ENCODE results near the gene RNU4-1. TPM values are rescaled to one million over a fixed set of nuclear protein-coding genes. Genes with fewer than 3 reads are reported as not detected.

The RNU4-1 gene
- total RNA-seq, 1 donor from 2014 or later = 5,477 TPM

DNA sequence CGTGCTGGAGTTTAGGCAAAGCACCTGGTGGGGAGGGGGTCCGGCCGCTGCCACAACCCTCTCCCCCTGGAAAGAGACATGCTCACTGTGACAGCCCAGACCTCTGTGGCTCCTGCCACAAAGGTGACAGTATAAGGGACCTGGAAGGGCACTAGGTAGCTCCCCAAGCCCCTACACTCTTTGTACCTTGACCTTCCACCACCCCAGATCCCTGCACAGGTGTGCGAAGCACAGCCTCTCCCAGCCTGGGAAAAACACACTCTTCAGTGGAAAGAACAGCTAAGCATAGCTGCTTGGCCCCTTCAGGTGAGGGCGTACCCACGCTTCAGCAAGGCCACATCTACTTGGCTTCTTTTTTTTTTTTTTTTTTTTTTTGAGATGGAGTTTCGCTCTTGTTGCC, 39.5 kb upstream of the RNU4-1 start:
- Mint-ChIP-seq H3K36me3 (peaks cover 4% of the 10 kb centered on the region), H3K4me3 (no peak overlapping the region), H3K4me1 (no peaks in the 10 kb centered on the region), H3K27ac (no peak overlapping the region), H3K9me3 (peaks cover 17% of the 10 kb centered on the region), H3K27me3 (ENCODE audit: low read depth) (peaks cover 5% of the 10 kb centered on the region)
- TF ChIP-seq, protein P1, sequence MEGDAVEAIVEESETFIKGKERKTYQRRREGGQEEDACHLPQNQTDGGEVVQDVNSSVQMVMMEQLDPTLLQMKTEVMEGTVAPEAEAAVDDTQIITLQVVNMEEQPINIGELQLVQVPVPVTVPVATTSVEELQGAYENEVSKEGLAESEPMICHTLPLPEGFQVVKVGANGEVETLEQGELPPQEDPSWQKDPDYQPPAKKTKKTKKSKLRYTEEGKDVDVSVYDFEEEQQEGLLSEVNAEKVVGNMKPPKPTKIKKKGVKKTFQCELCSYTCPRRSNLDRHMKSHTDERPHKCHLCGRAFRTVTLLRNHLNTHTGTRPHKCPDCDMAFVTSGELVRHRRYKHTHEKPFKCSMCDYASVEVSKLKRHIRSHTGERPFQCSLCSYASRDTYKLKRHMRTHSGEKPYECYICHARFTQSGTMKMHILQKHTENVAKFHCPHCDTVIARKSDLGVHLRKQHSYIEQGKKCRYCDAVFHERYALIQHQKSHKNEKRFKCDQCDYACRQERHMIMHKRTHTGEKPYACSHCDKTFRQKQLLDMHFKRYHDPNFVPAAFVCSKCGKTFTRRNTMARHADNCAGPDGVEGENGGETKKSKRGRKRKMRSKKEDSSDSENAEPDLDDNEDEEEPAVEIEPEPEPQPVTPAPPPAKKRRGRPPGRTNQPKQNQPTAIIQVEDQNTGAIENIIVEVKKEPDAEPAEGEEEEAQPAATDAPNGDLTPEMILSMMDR (IDR thresholded peaks at IDR 0.05; ENCODE audit: unreplicated experiment) = no peak
- DNase-seq (ENCODE audit: low spot score in 2 of 2, unreplicated experiment in 2 of 2) = no peak

DNA sequence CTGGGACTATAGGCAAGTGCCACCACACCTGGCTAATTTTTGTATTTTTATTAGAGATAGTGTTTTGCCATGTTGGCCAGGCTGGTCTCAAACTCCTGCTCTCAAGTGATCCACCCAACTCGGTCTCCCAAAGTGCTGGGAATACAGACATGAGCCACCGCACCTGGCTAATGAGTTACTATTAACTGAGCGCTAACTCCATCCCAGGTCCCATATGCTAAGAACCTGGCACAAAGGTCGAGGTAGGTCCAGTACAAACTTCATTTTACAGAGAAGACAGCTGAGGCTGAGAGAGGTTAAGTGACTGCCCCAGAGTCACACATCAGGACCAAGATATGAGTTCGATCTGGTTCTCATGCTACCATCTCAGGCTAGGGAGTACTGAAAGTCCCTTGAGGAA, 39.0 kb upstream of the RNU4-1 start:
- no peak for DNase-seq (ENCODE audit: low spot score in 2 of 2, unreplicated experiment in 2 of 2)
- peaks cover 5% of the 10 kb centered on the region for H3K27me3 Mint-ChIP-seq (ENCODE audit: low read depth)
- H3K27ac Mint-ChIP-seq = no peak overlapping the region
- no peak overlapping the region for H3K4me3 Mint-ChIP-seq
- TF ChIP-seq, protein P1 (IDR thresholded peaks at IDR 0.05; ENCODE audit: unreplicated experiment) = no peak
- no peaks in the 10 kb centered on the region for H3K36me3 Mint-ChIP-seq
- H3K9me3 Mint-ChIP-seq = peaks cover 12% of the 10 kb centered on the region
- no peaks in the 10 kb centered on the region for H3K4me1 Mint-ChIP-seq

DNA sequence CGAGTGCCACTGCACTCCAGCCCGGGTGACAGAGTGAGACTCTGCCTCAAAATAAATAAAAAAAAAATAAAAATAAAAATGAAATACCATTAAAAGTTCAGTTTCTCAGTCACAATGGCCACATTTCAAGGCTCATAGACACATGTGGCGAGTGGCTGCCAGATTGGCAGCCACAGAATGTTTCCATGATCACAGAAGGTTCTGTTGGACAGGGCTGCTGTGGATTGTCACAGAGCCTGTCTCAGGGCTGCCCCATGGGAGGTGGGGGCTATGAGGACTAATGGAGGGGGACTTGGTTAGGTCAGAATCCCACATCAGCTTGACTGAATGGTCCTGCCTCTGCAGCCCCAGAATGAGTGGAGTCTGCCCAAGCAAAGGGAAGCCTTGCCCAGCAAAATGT, 38.4 kb upstream of the RNU4-1 start:
- no peak for DNase-seq (ENCODE audit: low spot score in 2 of 2, unreplicated experiment in 2 of 2)
- TF ChIP-seq, protein P1 (IDR thresholded peaks at IDR 0.05; ENCODE audit: unreplicated experiment) = no peak
- no peak overlapping the region for H3K27ac Mint-ChIP-seq
- H3K4me3 Mint-ChIP-seq = no peak overlapping the region
- H3K36me3 Mint-ChIP-seq = no peaks in the 10 kb centered on the region
- H3K27me3 Mint-ChIP-seq (ENCODE audit: low read depth) = peaks cover 5% of the 10 kb centered on the region
- H3K4me1 Mint-ChIP-seq = no peaks in the 10 kb centered on the region
- peaks cover 7% of the 10 kb centered on the region for H3K9me3 Mint-ChIP-seq

DNA sequence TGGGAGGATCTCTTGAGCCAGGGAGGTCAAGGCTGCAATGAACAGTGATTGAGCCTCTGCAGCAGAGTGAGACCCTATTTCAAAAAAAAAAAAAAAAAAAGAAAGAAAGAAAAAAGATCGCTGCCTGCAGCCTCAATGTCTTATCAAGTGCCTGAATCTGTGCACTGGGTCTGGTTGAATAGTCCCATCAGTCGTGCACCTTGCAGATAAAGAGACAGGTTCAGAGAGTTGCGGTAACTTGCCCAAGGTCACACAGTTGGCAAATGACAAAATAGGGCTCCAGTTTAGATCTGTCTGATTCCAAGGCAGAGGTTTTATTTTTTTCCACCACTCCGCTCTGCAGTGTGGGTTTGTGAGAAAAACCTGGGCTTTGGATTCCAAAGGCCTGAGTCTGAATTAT, 35.2 kb upstream of the RNU4-1 start:
- H3K27me3 Mint-ChIP-seq (ENCODE audit: low read depth) = peaks cover 10% of the 10 kb centered on the region
- no peaks in the 10 kb centered on the region for H3K9me3 Mint-ChIP-seq
- TF ChIP-seq, protein P1 (IDR thresholded peaks at IDR 0.05; ENCODE audit: unreplicated experiment) = no peak
- no peak overlapping the region for H3K4me3 Mint-ChIP-seq
- no peak overlapping the region for H3K27ac Mint-ChIP-seq
- DNase-seq (ENCODE audit: low spot score in 2 of 2, unreplicated experiment in 2 of 2) = no peak
- no peaks in the 10 kb centered on the region for H3K36me3 Mint-ChIP-seq
- peaks cover 4% of the 10 kb centered on the region for H3K4me1 Mint-ChIP-seq

DNA sequence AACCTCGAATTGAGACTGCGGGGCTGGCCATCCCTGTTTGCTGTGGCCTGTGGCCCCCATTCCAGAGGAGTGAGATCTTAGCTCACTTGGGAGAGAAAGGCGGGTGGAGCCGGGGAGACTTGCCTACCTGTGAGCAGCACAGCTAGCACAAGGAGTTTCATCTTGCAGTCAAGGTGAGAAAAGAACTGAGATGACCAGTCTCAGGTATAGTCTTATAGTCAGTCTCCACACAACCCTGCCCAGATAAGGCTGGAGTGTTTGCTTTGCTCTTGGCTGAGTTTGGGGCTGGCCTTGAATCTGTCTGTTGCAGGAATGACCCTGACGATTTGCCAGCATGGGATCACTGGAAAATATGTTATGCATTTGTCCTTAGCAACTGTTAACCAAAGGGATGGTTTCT, 34.6 kb upstream of the RNU4-1 start, which contains the start of gene PLA2G1B:
PLA2G1B (minus strand) TSS at position 187 of the 400 bp plus-strand sequence; CDS start at position 161, 26 bp downstream.
- no peak within 1 kb of the TSS for H3K4me3 Mint-ChIP-seq
- peaks cover 10% of the 10 kb centered on the region for H3K27me3 Mint-ChIP-seq (ENCODE audit: low read depth)
- peaks cover 4% of the 10 kb centered on the region for H3K4me1 Mint-ChIP-seq
- no peaks in the 10 kb centered on the region for H3K9me3 Mint-ChIP-seq
- H3K27ac Mint-ChIP-seq = no peak within 1 kb of the TSS
- no peak for DNase-seq (ENCODE audit: low spot score in 2 of 2, unreplicated experiment in 2 of 2)
- TF ChIP-seq, protein P1 (IDR thresholded peaks at IDR 0.05; ENCODE audit: unreplicated experiment) = no peak
- no peaks in the 10 kb centered on the region for H3K36me3 Mint-ChIP-seq

Data from mesothelial cell of epicardium (in vitro differentiated cells).